Panc1 (cell line): ENCODE data around the gene ZNF382. TPM values are rescaled to one million over a fixed set of nuclear protein-coding genes. Genes with fewer than 3 reads are reported as not detected.

Experiments used
- ATAC-seq: fragments of 200-7000 bp; cut with Tn5 transposase; 2 replicates; pipeline ENCODE4 v1.9.1; 2020; ENCODE audit warnings: mild to moderate bottlenecking, moderate library complexity
- BruUV-seq: library from RNA; stranded (reverse); fragments of 400-500 nt; replicated peaks from 2 replicates; lab custom pipeline; 2021; lab: Mats Ljungman, UMichigan
- CTCF ChIA-PET: fragments of 300-600 bp; sonication (Branson Sonifier 250); formaldehyde crosslinking; loops from one replicate; lab custom pipeline; 2022; ENCODE audit warnings: antibody characterized with exemption; lab: Charles Lee
- POLR2A ChIA-PET: fragments of 300-600 bp; sonication (Branson Sonifier 250); formaldehyde crosslinking; loops from one replicate; lab custom pipeline; 2022; ENCODE audit warnings: antibody characterized with exemption; lab: Charles Lee
- DNase-seq: peaks from one replicate; pipeline ENCODE4 v3.0.0-alpha.2; 2010; ENCODE audit warnings: low read depth, low spot score
- H3K27ac ChIP-seq: 2 replicates; pipeline ENCODE4 v1.5.1; 2011; ENCODE audit warnings: mild to moderate bottlenecking, low read length, inconsistent platforms
- H3K27me3 ChIP-seq: fragments of 200-500 bp; sonication (Bioruptor generic); 2 replicates; pipeline ENCODE4 v1.6.0; 2014; ENCODE audit warnings: low read length, inconsistent platforms; ENCODE audit not compliant: control insufficient read depth, insufficient read depth
- H3K36me3 ChIP-seq: fragments of 200-500 bp; sonication (Bioruptor generic); 2 replicates; pipeline ENCODE4 v1.5.1; 2014; ENCODE audit warnings: inconsistent platforms, mild to moderate bottlenecking, low read length, moderate library complexity; ENCODE audit not compliant: control insufficient read depth, insufficient read depth
- H3K4me1 ChIP-seq: 2 replicates; pipeline ENCODE4 v1.5.1; 2011; ENCODE audit warnings: inconsistent platforms, mild to moderate bottlenecking, low read length, moderate library complexity; ENCODE audit not compliant: control insufficient read depth, insufficient read depth
- H3K4me3 ChIP-seq, 2 experiments: 2 replicates each; pipeline ENCODE4 v1.5.1; 2011 to 2012; ENCODE audit warnings: low read depth in 2 of 2, low read length in 2 of 2, mild to moderate bottlenecking in 2 of 2, inconsistent platforms in 1 of 2, moderate library complexity in 1 of 2
- H3K9me3 ChIP-seq: fragments of 200-500 bp; sonication (Bioruptor generic); 2 replicates; pipeline ENCODE4 v1.5.1; 2014; ENCODE audit warnings: low read depth, mild to moderate bottlenecking, inconsistent platforms, low read length, moderate library complexity; ENCODE audit not compliant: control insufficient read depth, insufficient read depth
- CTCF ChIP-seq: fragments of 450-650 bp; IDR thresholded peaks from 2 replicates; pipeline ENCODE4 v1.5.1; 2017; ENCODE audit warnings: mild to moderate bottlenecking
- POLR2AphosphoS5 ChIP-seq: IDR thresholded peaks from 2 replicates; pipeline ENCODE4 v1.6.1; 2012; ENCODE audit warnings: mild to moderate bottlenecking, low read depth, low read length, moderate library complexity
- REST ChIP-seq, 2 experiments: IDR thresholded peaks; 2 replicates each; pipeline ENCODE4 v1.6.1; 2011 to 2012; ENCODE audit warnings: low read depth in 2 of 2, control low read depth in 1 of 2, low read length in 1 of 2, mild to moderate bottlenecking in 1 of 2, moderate library complexity in 1 of 2; ENCODE audit not compliant: insufficient read depth in 1 of 2
- SIN3A ChIP-seq: IDR thresholded peaks from 2 replicates; pipeline ENCODE4 v1.6.1; 2012; ENCODE audit warnings: low read depth, mild to moderate bottlenecking, low read length, moderate library complexity, borderline replicate concordance; ENCODE audit not compliant: insufficient read depth
- TCF7L2 ChIP-seq: IDR thresholded peaks from 2 replicates; pipeline ENCODE4 v1.6.1; 2011; ENCODE audit warnings: mild to moderate bottlenecking, low read depth, low read length, inconsistent platforms
- in situ Hi-C: cut with HindIII; loops from 2 replicates; pipeline ENCODE4 v1.10.0; 2016; ENCODE audit warnings: low sequenced_read_pairs, low pct_unique_long_range_greater_than_20kb
- intact Hi-C: fragments of 100-400 bp; cut with micrococcal nuclease; formaldehyde crosslinking; loops from one replicate; pipeline ENCODE4 v1.10.0; 2022; ENCODE audit not compliant: unreplicated experiment
- total RNA-seq: library from RNA; stranded (reverse); gene quantifications from one replicate; pipeline ENCODE4 v1.2.1, GENCODE V29; 2021; ENCODE audit not compliant: unreplicated experiment

Gene ZNF382
- total RNA-seq, 1 experiment from 2014 or later = 1.6 TPM

GRCh38 chr19:36627057-36627456 lies 21.9 kb downstream of the ZNF382 start:
- intact Hi-C loops (no loop called here), in situ Hi-C loops (no loop called here)
- DNase-seq (no peak), ATAC-seq (no peak)
- Histone ChIP-seq H3K27ac (no peak overlapping the region), H3K9me3 (peaks cover 58% of the 10 kb centered on the region; the same call in 1 of the 2 replicates), H3K36me3 (no peaks in the 10 kb centered on the region), H3K4me1 (no peaks in the 10 kb centered on the region), H3K27me3 (no peaks in the 10 kb centered on the region), H3K4me3 (no peak overlapping the region)
- TF ChIP-seq TCF7L2 (no peak), CTCF (no peak)
- BruUV-seq = no TSS peak
- ChIA-PET POLR2A (no interaction called here), CTCF (no interaction called here)

GRCh38 chr19:36635342-36635741 lies 30.2 kb downstream of the ZNF382 start:
- intact Hi-C loops (no loop called here), in situ Hi-C loops (no loop called here)
- POLR2A ChIA-PET = no interaction called here
- Histone ChIP-seq H3K27ac (no peak overlapping the region), H3K9me3 (peaks cover 53% of the 10 kb centered on the region), H3K27me3 (no peaks in the 10 kb centered on the region), H3K4me1 (no peaks in the 10 kb centered on the region), H3K4me3 (no peak overlapping the region), H3K36me3 (no peaks in the 10 kb centered on the region)
- DNase-seq (no peak), ATAC-seq (no peak)
- CTCF ChIA-PET = no interaction called here
- BruUV-seq = no TSS peak
- TF ChIP-seq REST (IDR thresholded peaks at IDR 0.05; ENCODE audit: insufficient read depth in 1 of 2, low read depth in 2 of 2, low read length in 1 of 2) = no peak
- TF ChIP-seq TCF7L2 = no peak
- TF ChIP-seq POLR2AphosphoS5 = no peak
- TF ChIP-seq SIN3A = no peak
- TF ChIP-seq CTCF = no peak
